ENCODE measurements around the gene ARAP2.
"Not testable (repeated sequence)": the region's sequence is repeated elsewhere in the genome, so short reads cannot be mapped to it uniquely, and the experiment has no call there.

Gene ARAP2

GRCh38 chr4:36213977-36214376 is 30.3 kb downstream of the ARAP2 start:
- DNase-seq, result no peak

- no peak for DNase-seq
Observed at GRCh38 chr4:36211084-36211483, 33.2 kb downstream of the ARAP2 start.

DNA sequence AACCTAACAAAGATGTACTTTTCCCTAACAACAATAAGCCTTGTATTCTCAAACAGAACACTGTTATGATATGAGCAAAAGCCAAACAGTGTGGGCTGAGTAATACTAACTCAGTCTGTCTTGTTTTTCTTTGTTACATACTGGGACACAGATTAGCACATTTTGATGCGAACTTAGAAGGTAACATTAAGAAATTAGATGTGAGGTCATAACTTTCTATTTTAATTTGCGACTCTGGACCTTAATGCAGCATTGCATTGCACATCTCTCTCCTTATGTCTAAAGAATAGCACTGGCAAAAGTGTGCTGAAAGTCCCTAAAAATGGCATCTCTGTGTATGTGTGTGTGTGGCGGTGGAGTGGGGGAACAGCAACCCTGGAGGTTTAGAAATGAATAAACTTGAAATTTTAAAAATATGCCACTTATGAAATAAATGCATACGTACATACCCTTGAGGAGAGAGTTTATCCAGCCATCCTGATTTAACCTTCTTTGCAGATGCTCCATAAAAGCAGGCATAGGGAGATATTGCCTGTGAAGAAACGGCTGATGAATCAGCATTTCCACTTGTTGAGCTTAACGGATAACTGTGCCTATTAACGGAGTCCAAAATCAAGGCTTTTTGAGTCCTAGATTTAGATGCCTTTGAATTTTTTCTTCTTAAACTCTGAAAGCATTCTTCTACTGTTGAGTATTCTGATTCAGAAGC is 34.2 kb downstream of the ARAP2 start:
- no peak for DNase-seq

DNA sequence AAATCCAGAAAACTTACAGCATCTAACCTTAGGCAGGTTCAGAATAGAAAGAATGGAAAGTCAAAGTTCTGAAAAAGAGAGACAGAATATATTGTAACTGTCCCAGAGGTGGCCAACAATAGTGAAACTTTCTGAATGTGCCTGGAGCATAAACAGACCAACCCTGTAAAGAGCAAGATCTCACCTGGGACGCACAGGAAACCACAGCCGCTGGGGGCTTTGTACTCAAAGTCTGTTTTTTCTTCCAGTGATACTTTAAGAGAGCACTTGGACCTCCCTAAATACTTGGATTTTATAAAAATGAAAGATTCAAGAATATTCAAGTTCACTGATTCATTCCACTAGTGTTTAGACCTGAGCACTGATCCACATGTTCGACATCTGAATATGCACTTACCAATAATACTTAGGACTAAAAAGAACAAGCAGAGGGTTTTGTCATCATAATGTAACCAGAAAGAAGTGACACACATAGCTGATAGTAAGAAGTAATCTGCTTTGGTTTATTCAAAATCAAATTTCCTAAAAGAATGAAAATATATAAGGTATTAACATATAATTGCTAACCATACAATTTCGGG is 35.3 kb downstream of the ARAP2 start:
- DNase-seq, result no peak

DNA sequence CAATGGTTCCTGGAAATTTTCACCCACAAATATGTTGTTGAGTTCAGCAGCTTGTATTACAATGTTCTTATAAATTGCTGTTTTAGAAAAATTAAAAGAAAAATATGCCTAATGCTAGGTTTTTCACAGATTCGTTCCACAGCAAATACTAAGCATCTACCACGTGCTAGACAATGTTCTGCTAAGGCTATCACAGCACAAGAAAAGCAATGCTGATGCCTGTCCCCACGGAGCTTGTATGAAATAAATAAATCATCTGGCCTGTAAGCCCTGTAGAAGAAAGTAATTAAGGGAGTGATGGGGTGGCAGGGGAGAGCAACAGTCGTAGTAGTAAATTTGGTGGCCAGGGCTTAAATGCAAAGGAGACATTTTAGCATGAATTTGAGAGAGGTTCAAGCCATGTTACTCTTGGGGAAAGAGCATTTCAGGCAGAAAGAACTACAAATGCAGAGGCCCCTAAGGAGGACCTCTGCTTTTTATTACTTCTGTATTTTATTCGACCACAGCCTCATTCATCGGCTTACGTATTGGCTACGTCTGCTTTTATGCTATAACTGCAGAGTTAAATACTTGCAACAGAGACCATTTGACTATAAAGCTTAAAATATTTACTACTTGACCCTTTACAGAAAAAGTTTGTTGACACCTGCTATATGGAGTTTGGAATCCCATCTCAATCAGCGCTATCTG is 36.3 kb downstream of the ARAP2 start:
- no peak for DNase-seq

DNA sequence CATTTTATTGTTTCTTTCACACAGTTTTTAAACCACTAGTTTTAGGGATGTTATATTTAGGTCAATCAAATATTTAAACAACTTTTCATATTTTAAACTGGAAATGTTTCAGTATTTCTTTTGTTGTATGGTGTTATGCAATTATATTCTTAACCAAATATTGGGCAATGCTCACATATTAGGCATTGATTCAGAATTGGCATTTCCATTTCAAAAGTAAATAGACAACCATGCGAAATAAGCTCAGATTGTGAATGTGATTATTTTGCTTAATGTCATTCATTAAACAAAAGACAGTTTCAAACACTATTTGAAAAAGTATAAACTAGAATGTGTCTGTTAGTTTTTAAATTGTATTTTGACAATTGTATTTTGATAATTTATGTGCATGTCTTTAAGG is 36.9 kb downstream of the ARAP2 start:
- no peak for DNase-seq

DNA sequence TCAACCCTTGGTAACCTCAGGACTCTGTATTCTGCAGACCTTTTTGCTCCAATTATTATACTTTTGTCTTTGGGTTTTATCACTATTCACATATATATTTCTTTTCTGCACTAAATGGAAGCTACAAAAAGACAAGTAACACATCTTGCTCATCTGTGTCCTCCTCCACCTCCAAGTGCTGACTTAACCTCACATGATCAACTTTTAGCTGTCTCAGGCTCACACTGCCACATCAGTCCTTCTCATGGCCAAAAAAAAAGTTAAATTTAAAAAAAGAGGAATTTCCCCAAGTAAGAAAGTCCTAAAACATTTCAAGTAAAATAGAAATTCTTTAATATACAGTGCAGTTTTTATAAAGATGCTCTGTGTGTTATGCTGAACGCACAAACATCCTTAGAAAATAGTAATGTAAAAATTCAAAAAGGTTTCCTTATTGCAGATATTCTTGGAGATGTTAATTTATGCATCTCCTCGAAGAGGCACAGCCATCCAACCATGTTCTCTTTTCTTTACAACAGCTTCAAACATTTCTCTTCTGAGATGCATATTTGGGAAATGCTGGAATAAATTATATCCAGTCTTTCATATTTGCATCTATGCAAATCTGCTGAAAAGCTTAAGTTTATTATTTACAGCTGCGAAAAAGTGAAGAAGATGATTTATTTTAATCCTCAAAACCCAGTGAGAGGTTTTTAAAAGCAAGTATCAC is 37.6 kb downstream of the ARAP2 start:
- no peak for DNase-seq

DNA sequence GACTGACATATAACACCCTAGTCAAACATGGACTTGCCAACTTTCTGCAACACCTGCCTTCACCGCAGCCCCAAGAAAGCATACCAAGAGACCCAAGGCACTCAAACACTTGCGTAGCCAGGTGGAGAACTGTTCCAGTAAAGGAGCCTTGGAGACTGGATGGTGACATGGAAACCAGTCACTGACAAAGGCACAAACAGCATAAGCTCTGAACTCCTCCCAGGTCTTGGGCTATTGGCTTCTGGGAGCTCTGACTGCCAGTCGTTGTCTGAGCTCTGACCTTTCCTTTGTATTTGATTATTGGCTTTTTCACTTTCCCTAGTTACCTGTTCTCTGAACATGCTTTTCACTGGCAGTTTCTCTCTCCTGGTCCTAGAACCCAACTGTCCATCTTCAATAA is 38.3 kb downstream of the ARAP2 start:
- DNase-seq, result no peak

GRCh38 chr4:36198861-36199260 is 45.5 kb downstream of the ARAP2 start:
- DNase-seq, result no peak

- no peak for DNase-seq
Observed at GRCh38 chr4:36198068-36198808, 46.1 kb downstream of the ARAP2 start.

DNA sequence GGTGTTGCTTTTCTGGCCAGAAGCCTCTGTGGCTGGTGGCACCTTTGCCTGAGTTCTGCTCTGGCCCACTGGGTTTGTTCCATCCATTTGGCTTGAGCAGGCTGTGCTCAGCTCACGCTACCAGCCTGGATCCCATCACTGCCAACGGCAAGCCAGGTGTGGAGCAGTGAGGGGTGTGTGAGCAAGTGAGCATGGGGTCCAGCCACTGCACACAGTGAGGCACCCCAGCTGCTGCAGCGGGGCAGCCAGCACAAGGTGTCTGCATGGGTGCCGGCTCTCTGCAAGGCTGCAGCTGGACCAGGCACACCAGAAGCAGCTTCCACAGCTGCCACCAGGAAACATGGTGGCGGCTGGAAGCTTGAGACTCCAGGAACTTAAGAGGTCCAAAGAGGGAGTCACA is 46.8 kb downstream of the ARAP2 start:
- DNase-seq, result no peak

DNA sequence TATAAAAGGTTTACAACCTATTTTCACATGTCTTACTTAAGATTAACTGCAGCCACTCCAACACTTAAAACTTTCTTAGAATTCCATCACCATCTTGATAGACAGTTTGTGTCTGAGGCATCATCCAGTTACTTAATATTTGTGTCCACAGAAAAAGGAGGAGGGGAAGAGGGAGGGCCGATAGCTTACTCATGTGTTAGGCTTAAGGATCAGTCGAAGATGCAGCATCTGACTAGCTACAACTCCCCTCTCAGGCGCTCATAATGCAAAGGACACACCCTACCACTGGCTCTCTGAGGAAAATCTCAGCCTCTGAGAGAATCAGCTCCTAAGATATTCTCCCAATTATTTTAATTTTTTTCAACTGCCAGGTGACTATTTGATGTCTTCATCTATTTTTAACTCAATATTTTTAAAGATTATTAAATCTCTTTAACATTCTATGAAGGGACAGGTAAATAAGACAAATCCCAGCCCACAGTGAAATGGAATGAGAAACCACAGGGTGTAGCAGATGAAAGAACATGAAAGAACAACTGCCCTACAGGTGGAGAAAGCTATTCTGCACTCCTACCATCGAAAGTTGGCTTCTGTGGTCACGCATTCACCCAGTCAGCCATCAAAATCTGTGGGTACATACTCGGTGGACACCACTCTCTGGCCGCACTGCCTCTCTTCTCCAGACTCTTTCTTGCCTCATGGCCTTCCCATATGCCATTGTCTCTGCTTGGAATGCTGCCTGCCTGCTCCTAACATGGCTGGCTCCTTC is 48.0 kb downstream of the ARAP2 start:
- DNase-seq, result no peak

GRCh38 chr4:36192922-36193321 is 51.4 kb downstream of the ARAP2 start:
- no peak for DNase-seq

DNA sequence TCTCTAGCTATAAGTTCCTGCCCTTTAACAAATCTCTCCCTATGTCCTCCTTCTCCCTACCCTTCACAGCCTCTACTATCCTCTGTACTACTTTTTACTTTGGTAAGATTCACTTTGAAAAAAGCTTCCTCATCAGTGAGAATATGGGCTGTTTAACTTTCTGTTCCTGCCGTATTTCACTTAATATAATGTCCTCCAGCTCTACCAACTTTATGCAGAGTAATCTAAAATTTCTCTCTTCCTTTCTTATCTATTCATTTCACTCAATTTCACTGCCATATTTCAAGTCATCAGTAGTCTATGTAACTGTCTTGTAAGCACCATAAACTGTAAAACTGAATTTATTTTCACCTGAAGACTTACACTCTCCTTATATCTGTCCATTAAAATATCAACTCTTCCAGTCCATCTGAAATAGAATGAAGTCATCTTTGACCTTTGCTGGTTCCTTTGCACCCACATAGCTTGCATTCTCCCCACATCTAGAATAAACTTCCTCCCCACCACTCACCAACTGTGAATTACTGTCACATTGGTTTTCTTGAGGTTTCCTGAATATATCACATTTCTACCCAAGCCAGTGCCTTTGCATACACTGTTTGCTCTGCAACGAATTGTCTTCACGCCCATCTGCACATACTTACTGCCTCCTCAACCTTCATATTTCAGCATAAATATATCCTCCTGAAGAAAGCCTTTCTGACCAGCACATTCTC is 54.6 kb downstream of the ARAP2 start:
- no peak for DNase-seq

GRCh38 chr4:36187723-36188333 is 56.5 kb downstream of the ARAP2 start:
- DNase-seq, result no peak

- no peak for DNase-seq
Observed at GRCh38 chr4:36183665-36184393, 60.5 kb downstream of the ARAP2 start.

DNA sequence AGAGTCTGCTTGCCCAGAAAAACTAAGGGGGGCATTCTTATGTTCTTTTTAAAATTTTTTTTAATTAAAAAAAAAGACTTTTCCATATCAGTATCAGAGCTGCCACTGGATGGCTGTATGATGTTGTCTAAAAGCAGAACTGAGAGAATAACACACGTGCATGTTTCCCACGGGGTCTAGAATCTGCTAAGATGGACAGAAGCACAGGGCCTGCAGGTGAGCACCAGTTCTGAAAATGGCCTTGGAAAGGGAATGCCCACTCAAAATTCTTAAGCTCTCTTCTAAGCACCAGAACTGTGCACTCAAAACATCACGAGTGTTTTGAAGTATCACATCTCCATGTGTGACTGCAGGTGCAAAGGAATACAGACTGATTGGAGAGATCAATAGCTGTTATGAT is 61.1 kb downstream of the ARAP2 start:
- DNase-seq, result no peak

DNA sequence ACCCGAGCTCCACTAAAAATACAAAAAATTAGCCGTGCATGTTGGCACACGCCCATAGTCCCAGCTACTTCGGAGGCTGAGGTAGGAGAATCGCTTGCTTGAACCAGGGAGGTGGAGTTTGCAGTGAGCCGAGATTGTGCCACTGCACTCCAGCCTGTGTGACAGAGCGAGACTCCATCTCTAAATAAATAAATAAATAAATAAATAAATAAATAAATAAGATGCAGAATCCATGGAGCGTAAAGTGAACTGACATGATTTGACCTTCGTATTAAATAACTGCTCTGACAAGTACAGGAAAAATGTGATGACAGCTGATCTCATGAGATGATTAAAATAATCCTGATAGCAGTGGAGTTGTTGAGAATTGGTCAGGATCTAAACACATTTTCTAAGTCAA is 62.0 kb downstream of the ARAP2 start:
- DNase-seq, result not testable (repeated sequence)

DNA sequence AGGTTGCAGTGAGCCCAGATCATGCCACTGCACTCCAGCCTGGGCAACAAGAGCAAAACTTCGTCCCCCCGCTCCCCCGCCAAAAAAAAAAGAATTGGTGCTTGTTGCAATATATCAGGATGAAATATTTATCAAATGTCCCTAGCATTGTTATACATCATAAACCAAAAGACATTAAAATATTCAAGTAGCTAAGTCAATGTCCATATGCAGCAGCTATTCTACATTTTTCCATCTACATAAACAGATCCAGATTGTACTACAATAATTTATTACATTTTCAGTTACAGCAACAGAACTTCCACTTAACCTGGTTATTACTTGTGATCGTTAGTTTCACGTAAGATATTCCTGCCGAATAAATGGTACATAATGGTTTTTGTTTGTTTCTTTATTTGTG is 64.1 kb downstream of the ARAP2 start:
- DNase-seq, result no peak

DNA sequence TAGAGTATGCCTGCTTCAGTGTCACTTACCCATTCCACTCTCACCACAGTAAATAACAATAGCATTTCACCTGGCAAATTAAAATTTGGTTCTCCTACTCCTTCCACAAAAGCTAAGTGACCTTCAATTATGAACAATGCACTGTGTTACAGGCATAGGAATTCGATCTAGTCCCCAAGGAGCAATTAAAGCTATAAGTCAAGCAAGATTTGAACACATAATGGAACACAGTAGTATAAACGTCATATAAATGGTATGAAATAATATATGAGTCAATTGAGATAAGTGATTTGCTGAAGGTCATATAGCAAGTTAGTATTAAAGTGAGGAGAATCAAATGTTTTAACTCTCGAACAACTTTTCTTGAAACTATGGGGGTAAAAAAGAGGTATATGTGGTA is 65.8 kb downstream of the ARAP2 start:
- DNase-seq, result no peak

All from SIG-M5 (cell line).